Stimulated activated CD4-positive, alpha-beta T cell treated with anti-CD3 and anti-CD28 coated beads, Interleukin-4, amount 100 ng/mL, for 24 hours (primary cell): ENCODE data around the gene IL33.

Experiments
- DNase-seq: peaks from one replicate; pipeline ENCODE4 v3.0.0-alpha.2; 2020

Gene IL33

DNA sequence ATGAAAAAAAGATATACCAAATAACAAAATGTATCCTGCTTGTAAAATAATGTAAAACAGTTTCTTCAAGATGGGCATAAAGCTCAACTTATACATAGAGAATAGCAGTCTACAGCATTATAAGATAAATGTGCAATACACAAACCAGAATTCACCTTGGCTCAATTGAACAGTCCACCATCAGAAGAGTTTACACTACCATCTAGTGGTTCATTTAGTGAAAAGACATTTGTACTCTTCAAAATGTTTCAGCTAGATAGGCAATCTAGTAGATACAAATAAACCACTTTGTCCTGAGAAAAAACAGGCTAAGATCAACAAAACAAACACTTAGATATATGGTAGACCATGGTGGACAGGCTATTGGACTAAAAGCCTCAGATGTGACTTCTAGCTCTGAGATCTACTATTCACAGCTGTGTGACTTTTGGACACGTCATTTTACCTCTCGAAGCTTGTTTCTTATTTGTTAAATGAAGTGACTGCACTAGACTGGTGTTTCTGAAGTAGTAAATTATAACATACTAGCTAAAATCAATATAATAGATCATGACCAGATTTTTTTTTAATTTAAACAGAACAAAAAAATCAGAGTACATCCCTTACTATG, 90.5 kb downstream of the IL33 start:
- no peak for DNase-seq
